HCT116 (cell line): ENCODE results near the gene NCAPG2. TPM values are rescaled to one million over a fixed set of nuclear protein-coding genes. Genes with fewer than 3 reads are reported as not detected.

Source experiments
- ATAC-seq: fragments of 200-7000 bp; cut with Tn5 transposase; 2 replicates; pipeline ENCODE4 v1.9.1; 2020; ENCODE audit warnings: mild to moderate bottlenecking, moderate library complexity
- BruUV-seq: library from RNA; stranded (reverse); fragments of 400-500 nt; replicated peaks from 2 replicates; lab custom pipeline; 2021; lab: Mats Ljungman, UMichigan
- CTCF ChIA-PET: fragments of 300-600 bp; sonication (Branson Sonifier 250); formaldehyde crosslinking; loops from one replicate; lab custom pipeline; 2021; ENCODE audit warnings: antibody characterized with exemption; lab: Charles Lee
- POLR2A ChIA-PET: fragments of 300-600, 350-600 bp; sonication (Branson Sonifier 250); formaldehyde crosslinking; loops from one replicate; lab custom pipeline; 2021; ENCODE audit warnings: antibody characterized with exemption; lab: Charles Lee
- RAD21 ChIA-PET, 2 experiments: fragments of 300-600 bp; sonication (Branson Sonifier 250); formaldehyde crosslinking; loops; one replicate each; lab custom pipeline; 2023; ENCODE audit warnings: low total read pairs in 2 of 2; ENCODE audit not compliant: uncharacterized antibody in 2 of 2, unreplicated experiment in 2 of 2, low non-redundant PET in 1 of 2; lab: Charles Lee
- DNase-seq: peaks from one replicate; pipeline ENCODE4 v3.0.0-alpha.2; 2010; ENCODE audit warnings: low read depth, low spot score
- H2AFZ ChIP-seq: fragments of 200-600 bp; shearing (Covaris generic), sonication (generic); 2 replicates; pipeline ENCODE4 v1.6.1; 2017; ENCODE audit warnings: low read depth, mixed run types, mixed read lengths, antibody characterized with exemption, low read length; ENCODE audit not compliant: poor library complexity, severe bottlenecking
- H3K27ac ChIP-seq: 2 replicates; pipeline ENCODE4 v1.5.1; 2012; ENCODE audit warnings: low read depth, low read length
- H3K27me3 ChIP-seq: fragments of 200-600 bp; sonication (generic); 2 replicates; pipeline ENCODE4 v1.6.1; 2016; ENCODE audit warnings: mixed run types, low read length, mixed read lengths; ENCODE audit not compliant: insufficient read depth
- H3K36me3 ChIP-seq, 2 experiments: fragments of 200-500 bp in 1 of 2; fragments of 200-600 bp in 1 of 2; sonication (Bioruptor generic) in 1 of 2; sonication (generic) in 1 of 2; 2 replicates each; pipeline versions ENCODE4 v1.5.1 to v1.6.1; 2014 to 2016; ENCODE audit warnings: low read length in 2 of 2, inconsistent platforms in 1 of 2, mixed read lengths in 1 of 2, mixed run types in 1 of 2; ENCODE audit not compliant: insufficient read depth in 2 of 2, control insufficient read depth in 1 of 2
- H3K4me1 ChIP-seq, 2 experiments: fragments of 200-600 bp in 1 of 2; sonication (generic) in 1 of 2; 2 replicates each; pipeline versions ENCODE4 v1.5.1 to v1.6.1; 2012 to 2017; ENCODE audit warnings: low read length in 2 of 2, inconsistent platforms in 1 of 2, mild to moderate bottlenecking in 1 of 2, mixed read lengths in 1 of 2, mixed run types in 1 of 2, moderate library complexity in 1 of 2; ENCODE audit not compliant: insufficient read depth in 2 of 2, control insufficient read depth in 1 of 2
- H3K4me2 ChIP-seq: fragments of 200-600 bp; sonication (generic); 2 replicates; pipeline ENCODE4 v1.6.1; 2017; ENCODE audit warnings: mixed run types, low read length, mixed read lengths
- H3K4me3 ChIP-seq, 2 experiments: fragments of 200-600 bp in 1 of 2; sonication (generic) in 1 of 2; replicated peaks in 1 of 2; 2 replicates each; pipeline ENCODE4 v1.5.1; 2011 to 2016; ENCODE audit warnings: low read length in 2 of 2, control low read depth in 1 of 2, low read depth in 1 of 2, mild to moderate bottlenecking in 1 of 2, mixed read lengths in 1 of 2, mixed run types in 1 of 2
- H3K79me2 ChIP-seq: fragments of 200-600 bp; sonication (generic); 2 replicates; pipeline ENCODE4 v1.6.1; 2017; ENCODE audit warnings: mild to moderate bottlenecking, mixed run types, low read length, moderate library complexity, mixed read lengths; ENCODE audit not compliant: insufficient read depth
- H3K9ac ChIP-seq: fragments of 200-600 bp; sonication (generic); 2 replicates; pipeline ENCODE4 v1.6.1; 2016; ENCODE audit warnings: low read length, mixed read lengths
- H3K9me2 ChIP-seq: fragments of 200-600 bp; sonication (generic), shearing (Covaris generic); 2 replicates; pipeline ENCODE4 v1.6.1; 2017; ENCODE audit warnings: mixed run types, mild to moderate bottlenecking, moderate library complexity; ENCODE audit not compliant: insufficient read depth
- H3K9me3 ChIP-seq, 2 experiments: fragments of 200-500 bp in 1 of 2; fragments of 200-600 bp in 1 of 2; sonication (Bioruptor generic) in 1 of 2; sonication (generic) in 1 of 2; 2 replicates each; pipeline ENCODE4 v1.6.1; 2014 to 2017; ENCODE audit warnings: low read length in 2 of 2, mixed read lengths in 2 of 2, inconsistent platforms in 1 of 2, low read depth in 1 of 2, mild to moderate bottlenecking in 1 of 2, mixed run types in 1 of 2, moderate library complexity in 1 of 2; ENCODE audit not compliant: control insufficient read depth in 1 of 2, insufficient read depth in 1 of 2
- H4K20me1 ChIP-seq: fragments of 200-600 bp; sonication (generic), shearing (Covaris generic); 2 replicates; pipeline ENCODE4 v1.6.1; 2017; ENCODE audit warnings: mixed run types, mild to moderate bottlenecking, moderate library complexity; ENCODE audit not compliant: insufficient read depth
- EZH2 ChIP-seq: fragments of 200-600 bp; sonication (generic); IDR thresholded peaks from 2 replicates; pipeline ENCODE4 v1.6.1; 2017; ENCODE audit warnings: antibody characterized with exemption, mixed run types
- YY1 ChIP-seq: IDR thresholded peaks from 2 replicates; pipeline ENCODE4 v1.6.1; 2011; ENCODE audit warnings: low read length, low read depth, moderate library complexity, mild to moderate bottlenecking; ENCODE audit not compliant: insufficient replicate concordance; ENCODE audit errors: extremely low read depth
- intact Hi-C: fragments of 100-400 bp; cut with micrococcal nuclease; formaldehyde crosslinking; loops from 2 replicates; pipeline ENCODE4 v1.10.0; 2022
- total RNA-seq: library from RNA; stranded (reverse); gene quantifications from one replicate; pipeline ENCODE4 v1.2.1, GENCODE V29; 2021; ENCODE audit not compliant: unreplicated experiment
- TF ChIP-seq, protein P1 (sequence below), 3 experiments: fragments of 200-600 bp in 1 of 3; sonication (generic) in 1 of 3; IDR thresholded peaks in 2 of 3; conservative IDR thresholded peaks in 1 of 3; 2 replicates each; pipeline ENCODE4 v1.5.1; 2012 to 2017; ENCODE audit warnings: low read depth in 2 of 3, low read length in 2 of 3, antibody characterized with exemption in 1 of 3, borderline replicate concordance in 1 of 3, control low read depth in 1 of 3, mild to moderate bottlenecking in 1 of 3, mixed read lengths in 1 of 3, mixed run types in 1 of 3, moderate library complexity in 1 of 3; ENCODE audit not compliant: insufficient read depth in 1 of 3

NCAPG2 gene
- total RNA-seq, 1 experiment from 2014 or later = 73.1 TPM

DNA sequence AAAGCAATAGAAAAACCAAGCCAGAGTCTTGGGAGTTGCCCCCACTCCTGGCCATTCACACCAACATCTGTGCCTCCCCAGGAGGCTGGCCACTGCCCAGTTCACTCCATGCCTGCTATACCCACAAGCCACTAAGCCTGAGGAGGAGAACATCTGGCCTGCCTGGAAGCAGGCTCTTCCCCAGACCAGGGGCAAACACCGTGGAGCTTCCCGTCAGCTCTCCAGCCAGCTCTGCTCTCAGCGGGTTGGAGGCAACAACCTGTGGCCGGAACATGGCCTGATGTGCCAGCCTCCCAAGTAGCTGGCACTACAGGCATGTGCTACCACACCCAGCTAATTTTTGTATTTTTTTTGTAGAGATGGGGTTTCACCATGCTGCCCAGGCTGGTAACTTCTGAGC is 107.9 kb downstream of the NCAPG2 start:
- POLR2A ChIA-PET = no interaction called here
- Histone ChIP-seq H3K27me3 (no peaks in the 10 kb centered on the region; the same call in 1 of the 2 replicates), H3K4me2 (no peak overlapping the region), H3K79me2 (no peaks in the 10 kb centered on the region), H3K9me3 (peaks cover 0 to 3% of the 10 kb centered on the region in 2 experiments; a peak in 2 of 4 replicates), H3K4me1 (no peaks in the 10 kb centered on the region), H3K36me3 (no peaks in the 10 kb centered on the region), H3K9ac (no peak overlapping the region), H3K9me2 (no peaks in the 10 kb centered on the region), H3K4me3 (no peak overlapping the region), H3K27ac (no peak overlapping the region), H2AFZ (no peak overlapping the region), H4K20me1 (no peaks in the 10 kb centered on the region)
- no peak for DNase-seq
- intact Hi-C loops = no loop called here
- ATAC-seq = peak; percentile 25; the same call in 1 of the 2 replicates
- no peak for TF ChIP-seq EZH2
- TF ChIP-seq, protein P1, sequence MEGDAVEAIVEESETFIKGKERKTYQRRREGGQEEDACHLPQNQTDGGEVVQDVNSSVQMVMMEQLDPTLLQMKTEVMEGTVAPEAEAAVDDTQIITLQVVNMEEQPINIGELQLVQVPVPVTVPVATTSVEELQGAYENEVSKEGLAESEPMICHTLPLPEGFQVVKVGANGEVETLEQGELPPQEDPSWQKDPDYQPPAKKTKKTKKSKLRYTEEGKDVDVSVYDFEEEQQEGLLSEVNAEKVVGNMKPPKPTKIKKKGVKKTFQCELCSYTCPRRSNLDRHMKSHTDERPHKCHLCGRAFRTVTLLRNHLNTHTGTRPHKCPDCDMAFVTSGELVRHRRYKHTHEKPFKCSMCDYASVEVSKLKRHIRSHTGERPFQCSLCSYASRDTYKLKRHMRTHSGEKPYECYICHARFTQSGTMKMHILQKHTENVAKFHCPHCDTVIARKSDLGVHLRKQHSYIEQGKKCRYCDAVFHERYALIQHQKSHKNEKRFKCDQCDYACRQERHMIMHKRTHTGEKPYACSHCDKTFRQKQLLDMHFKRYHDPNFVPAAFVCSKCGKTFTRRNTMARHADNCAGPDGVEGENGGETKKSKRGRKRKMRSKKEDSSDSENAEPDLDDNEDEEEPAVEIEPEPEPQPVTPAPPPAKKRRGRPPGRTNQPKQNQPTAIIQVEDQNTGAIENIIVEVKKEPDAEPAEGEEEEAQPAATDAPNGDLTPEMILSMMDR (IDR thresholded peaks at IDR 0.05 in 2 of 3, conservative IDR thresholded peaks at IDR 0.05 in 1 of 3; ENCODE audit: borderline replicate concordance in 1 of 3, insufficient read depth in 1 of 3, low read depth in 2 of 3, low read length in 2 of 3) = no peak
- no TSS peak for BruUV-seq
- RAD21 ChIA-PET = no interaction called here
- CTCF ChIA-PET = no interaction called here

DNA sequence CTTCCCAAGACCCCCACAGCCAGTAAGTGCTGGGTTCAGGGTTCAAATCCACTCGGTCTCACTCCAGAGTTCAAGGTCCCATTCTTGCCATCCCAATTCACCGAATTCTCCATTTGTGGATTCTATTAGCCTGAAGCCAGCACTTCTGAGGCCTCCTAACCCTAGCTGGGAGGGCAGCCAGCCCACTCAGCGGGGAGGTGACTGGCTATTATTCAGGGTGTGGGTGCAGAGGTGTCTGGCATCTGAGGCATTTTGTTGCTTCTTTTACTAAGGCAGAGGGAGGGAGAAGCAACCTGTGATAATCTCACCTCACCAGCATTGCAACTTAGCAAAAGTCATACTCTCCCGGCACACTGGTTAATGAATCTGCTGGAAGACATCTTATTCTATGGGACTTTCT is 108.3 kb downstream of the NCAPG2 start:
- POLR2A ChIA-PET = no interaction called here
- no peaks in the 10 kb centered on the region for H3K9me2 ChIP-seq
- no TSS peak for BruUV-seq
- H3K9me3 ChIP-seq = peaks cover 0 to 3% of the 10 kb centered on the region in 2 experiments; a peak in 2 of 4 replicates
- H3K9ac ChIP-seq = no peak overlapping the region
- no peak overlapping the region for H3K4me3 ChIP-seq
- H4K20me1 ChIP-seq = no peaks in the 10 kb centered on the region
- H3K36me3 ChIP-seq = no peaks in the 10 kb centered on the region
- H3K79me2 ChIP-seq = no peaks in the 10 kb centered on the region
- no peak for TF ChIP-seq YY1
- intact Hi-C loops = no loop called here
- H3K4me1 ChIP-seq = no peaks in the 10 kb centered on the region
- RAD21 ChIA-PET = no interaction called here
- no peak for DNase-seq
- ATAC-seq = no peak
- no peak overlapping the region for H3K4me2 ChIP-seq
- no peak overlapping the region for H3K27ac ChIP-seq
- CTCF ChIA-PET = no interaction called here
- H2AFZ ChIP-seq = no peak overlapping the region
- H3K27me3 ChIP-seq = no peaks in the 10 kb centered on the region; the same call in 1 of the 2 replicates
